ENCODE results near the gene NTNG2.

GRCh38 chr9:132194508-132194907 lies 32.6 kb downstream of the NTNG2 start:
- TF ChIP-seq POLR2A (IDR thresholded peaks at IDR 0.05) (no peak), CTCF (IDR thresholded peaks at IDR 0.05) (no peak)
